Measurements from ENCODE around the gene TADA3. TPM values are rescaled to one million over a fixed set of nuclear protein-coding genes. Genes with fewer than 3 reads are reported as not detected.

Gene TADA3
- total and polyA plus RNA-seq, 2 experiments from 2014 or later = 29.1 to 61.7 TPM

DNA sequence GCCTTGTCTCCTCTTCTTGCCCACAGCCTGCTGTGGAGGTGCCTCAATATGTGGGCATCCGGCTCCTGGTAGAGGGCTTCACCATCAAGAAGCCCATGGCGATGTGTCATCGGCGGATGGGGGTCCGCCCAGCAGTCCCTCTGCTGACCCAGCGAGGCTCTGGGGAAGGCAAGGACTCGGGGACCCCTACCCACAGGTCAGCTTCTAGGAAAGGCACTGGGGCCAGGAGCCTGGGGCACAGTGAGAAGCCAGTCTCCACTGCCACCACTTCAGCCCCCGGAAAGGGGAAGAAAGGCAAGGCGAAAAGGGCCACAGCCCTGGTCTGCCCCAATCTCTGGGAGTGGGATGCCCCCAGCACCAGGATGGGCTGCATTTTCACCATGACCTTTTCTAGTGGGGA, 40.8 kb upstream of the TADA3 start (continued):
- TF ChIP-seq, protein P1, sequence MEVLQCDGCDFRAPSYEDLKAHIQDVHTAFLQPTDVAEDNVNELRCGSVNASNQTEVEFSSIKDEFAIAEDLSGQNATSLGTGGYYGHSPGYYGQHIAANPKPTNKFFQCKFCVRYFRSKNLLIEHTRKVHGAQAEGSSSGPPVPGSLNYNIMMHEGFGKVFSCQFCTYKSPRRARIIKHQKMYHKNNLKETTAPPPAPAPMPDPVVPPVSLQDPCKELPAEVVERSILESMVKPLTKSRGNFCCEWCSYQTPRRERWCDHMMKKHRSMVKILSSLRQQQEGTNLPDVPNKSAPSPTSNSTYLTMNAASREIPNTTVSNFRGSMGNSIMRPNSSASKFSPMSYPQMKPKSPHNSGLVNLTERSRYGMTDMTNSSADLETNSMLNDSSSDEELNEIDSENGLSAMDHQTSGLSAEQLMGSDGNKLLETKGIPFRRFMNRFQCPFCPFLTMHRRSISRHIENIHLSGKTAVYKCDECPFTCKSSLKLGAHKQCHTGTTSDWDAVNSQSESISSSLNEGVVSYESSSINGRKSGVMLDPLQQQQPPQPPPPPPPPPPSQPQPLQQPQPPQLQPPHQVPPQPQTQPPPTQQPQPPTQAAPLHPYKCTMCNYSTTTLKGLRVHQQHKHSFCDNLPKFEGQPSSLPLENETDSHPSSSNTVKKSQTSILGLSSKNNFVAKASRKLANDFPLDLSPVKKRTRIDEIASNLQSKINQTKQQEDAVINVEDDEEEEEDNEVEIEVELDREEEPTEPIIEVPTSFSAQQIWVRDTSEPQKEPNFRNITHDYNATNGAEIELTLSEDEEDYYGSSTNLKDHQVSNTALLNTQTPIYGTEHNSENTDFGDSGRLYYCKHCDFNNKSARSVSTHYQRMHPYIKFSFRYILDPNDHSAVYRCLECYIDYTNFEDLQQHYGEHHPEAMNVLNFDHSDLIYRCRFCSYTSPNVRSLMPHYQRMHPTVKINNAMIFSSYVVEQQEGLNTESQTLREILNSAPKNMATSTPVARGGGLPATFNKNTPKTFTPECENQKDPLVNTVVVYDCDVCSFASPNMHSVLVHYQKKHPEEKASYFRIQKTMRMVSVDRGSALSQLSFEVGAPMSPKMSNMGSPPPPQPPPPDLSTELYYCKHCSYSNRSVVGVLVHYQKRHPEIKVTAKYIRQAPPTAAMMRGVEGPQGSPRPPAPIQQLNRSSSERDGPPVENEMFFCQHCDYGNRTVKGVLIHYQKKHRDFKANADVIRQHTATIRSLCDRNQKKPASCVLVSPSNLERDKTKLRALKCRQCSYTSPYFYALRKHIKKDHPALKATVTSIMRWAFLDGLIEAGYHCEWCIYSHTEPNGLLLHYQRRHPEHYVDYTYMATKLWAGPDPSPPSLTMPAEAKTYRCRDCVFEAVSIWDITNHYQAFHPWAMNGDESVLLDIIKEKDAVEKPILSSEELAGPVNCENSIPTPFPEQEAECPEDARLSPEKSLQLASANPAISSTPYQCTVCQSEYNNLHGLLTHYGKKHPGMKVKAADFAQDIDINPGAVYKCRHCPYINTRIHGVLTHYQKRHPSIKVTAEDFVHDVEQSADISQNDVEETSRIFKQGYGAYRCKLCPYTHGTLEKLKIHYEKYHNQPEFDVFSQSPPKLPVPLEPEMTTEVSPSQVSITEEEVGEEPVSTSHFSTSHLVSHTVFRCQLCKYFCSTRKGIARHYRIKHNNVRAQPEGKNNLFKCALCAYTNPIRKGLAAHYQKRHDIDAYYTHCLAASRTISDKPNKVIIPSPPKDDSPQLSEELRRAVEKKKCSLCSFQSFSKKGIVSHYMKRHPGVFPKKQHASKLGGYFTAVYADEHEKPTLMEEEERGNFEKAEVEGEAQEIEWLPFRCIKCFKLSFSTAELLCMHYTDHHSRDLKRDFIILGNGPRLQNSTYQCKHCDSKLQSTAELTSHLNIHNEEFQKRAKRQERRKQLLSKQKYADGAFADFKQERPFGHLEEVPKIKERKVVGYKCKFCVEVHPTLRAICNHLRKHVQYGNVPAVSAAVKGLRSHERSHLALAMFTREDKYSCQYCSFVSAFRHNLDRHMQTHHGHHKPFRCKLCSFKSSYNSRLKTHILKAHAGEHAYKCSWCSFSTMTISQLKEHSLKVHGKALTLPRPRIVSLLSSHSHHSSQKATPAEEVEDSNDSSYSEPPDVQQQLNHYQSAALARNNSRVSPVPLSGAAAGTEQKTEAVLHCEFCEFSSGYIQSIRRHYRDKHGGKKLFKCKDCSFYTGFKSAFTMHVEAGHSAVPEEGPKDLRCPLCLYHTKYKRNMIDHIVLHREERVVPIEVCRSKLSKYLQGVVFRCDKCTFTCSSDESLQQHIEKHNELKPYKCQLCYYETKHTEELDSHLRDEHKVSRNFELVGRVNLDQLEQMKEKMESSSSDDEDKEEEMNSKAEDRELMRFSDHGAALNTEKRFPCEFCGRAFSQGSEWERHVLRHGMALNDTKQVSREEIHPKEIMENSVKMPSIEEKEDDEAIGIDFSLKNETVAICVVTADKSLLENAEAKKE (CRISPR knock-in tag; IDR thresholded peaks at IDR 0.05) = no peak
- TF ChIP-seq ZNF331 (CRISPR knock-in tag; IDR thresholded peaks at IDR 0.05; ENCODE audit: low read depth) = no peak
- no peak for TF ChIP-seq JUNB (IDR thresholded peaks at IDR 0.05; ENCODE audit: unreplicated experiment)
- TF ChIP-seq STAT1 (IDR thresholded peaks at IDR 0.05; ENCODE audit: unreplicated experiment) = no peak
- no peak for TF ChIP-seq EZH2phosphoT487 (IDR thresholded peaks at IDR 0.05; ENCODE audit: unreplicated experiment)
- TF ChIP-seq EZH2 (IDR thresholded peaks at IDR 0.05; ENCODE audit: low read depth, unreplicated experiment) = no peak
- no peak for TF ChIP-seq CREB1 (CRISPR knock-in tag; IDR thresholded peaks at IDR 0.05; ENCODE audit: low read depth)

DNA sequence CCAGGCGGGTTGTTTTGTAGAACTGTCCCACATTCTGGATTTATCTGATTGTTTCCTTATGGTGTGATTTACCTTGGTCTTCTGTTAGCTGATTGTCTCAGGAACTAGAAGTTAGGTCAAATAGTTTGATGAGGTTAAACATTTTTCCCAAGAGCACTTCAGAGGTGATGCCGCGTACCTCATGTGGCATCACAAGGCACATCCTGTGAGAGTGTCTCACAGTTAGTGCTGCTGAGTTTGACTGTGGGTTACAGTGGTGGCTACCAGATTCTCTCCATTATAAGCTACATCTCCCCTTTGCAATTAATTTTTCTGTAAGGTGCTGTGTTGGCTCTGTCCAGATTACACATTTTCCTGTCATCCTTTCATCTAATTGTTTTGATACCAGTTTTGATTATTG, 39.0 kb upstream of the TADA3 start:
- Histone ChIP-seq H4K20me1 (replicated peaks; ENCODE audit: insufficient read depth) (no peaks in the 10 kb centered on the region; the same call in 1 of the 2 replicates), H3F3A (replicated peaks; ENCODE audit: low read depth) (no peaks in the 10 kb centered on the region), H3K9me2 (ENCODE audit: insufficient read depth) (no peaks in the 10 kb centered on the region), H2AFZ (no peak overlapping the region), H3K79me2 (replicated peaks; ENCODE audit: insufficient read depth) (no peaks in the 10 kb centered on the region), H3K27ac (ENCODE audit: low read depth) (0 out of 2 replicates have a peak overlapping the region, but pooled peaks have one; percentile 26), H3K36me3 (ENCODE audit: insufficient read depth) (no peaks in the 10 kb centered on the region), H3K27me3 (ENCODE audit: insufficient read depth) (no peaks in the 10 kb centered on the region), H3K4me2 (no peak overlapping the region), H3K4me1 (ENCODE audit: insufficient read depth) (no peaks in the 10 kb centered on the region), H3K4me3 (no peak overlapping the region)
- ATAC-seq (no peak), DNase-seq (ENCODE audit: low spot score) (no peak)
- H3K27ac Mint-ChIP-seq = no peak overlapping the region
- H3K9me3 Mint-ChIP-seq = no peaks in the 10 kb centered on the region
- H3K4me1 Mint-ChIP-seq = no peaks in the 10 kb centered on the region
- H3K36me3 Mint-ChIP-seq (ENCODE audit: low read depth) = peaks cover 3% of the 10 kb centered on the region; the same call in 2 of the 3 replicates
- no peak overlapping the region for H3K4me3 Mint-ChIP-seq
- peaks cover 6% of the 10 kb centered on the region for H3K27me3 Mint-ChIP-seq (ENCODE audit: insufficient read depth, low read depth, poor library complexity)
- no peak for TF ChIP-seq ZNF331 (CRISPR knock-in tag; IDR thresholded peaks at IDR 0.05; ENCODE audit: low read depth)
- no peak for TF ChIP-seq EZH2phosphoT487 (IDR thresholded peaks at IDR 0.05; ENCODE audit: unreplicated experiment)
- TF ChIP-seq, protein P2, sequence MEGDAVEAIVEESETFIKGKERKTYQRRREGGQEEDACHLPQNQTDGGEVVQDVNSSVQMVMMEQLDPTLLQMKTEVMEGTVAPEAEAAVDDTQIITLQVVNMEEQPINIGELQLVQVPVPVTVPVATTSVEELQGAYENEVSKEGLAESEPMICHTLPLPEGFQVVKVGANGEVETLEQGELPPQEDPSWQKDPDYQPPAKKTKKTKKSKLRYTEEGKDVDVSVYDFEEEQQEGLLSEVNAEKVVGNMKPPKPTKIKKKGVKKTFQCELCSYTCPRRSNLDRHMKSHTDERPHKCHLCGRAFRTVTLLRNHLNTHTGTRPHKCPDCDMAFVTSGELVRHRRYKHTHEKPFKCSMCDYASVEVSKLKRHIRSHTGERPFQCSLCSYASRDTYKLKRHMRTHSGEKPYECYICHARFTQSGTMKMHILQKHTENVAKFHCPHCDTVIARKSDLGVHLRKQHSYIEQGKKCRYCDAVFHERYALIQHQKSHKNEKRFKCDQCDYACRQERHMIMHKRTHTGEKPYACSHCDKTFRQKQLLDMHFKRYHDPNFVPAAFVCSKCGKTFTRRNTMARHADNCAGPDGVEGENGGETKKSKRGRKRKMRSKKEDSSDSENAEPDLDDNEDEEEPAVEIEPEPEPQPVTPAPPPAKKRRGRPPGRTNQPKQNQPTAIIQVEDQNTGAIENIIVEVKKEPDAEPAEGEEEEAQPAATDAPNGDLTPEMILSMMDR (conservative IDR thresholded peaks at IDR 0.05; ENCODE audit: low read depth in 2 of 2) = no peak
- no peak for TF ChIP-seq STAT1 (IDR thresholded peaks at IDR 0.05; ENCODE audit: unreplicated experiment)
- TF ChIP-seq ZNF114 (CRISPR knock-in tag; IDR thresholded peaks at IDR 0.05) = no peak
- no peak for TF ChIP-seq NANOG (IDR thresholded peaks at IDR 0.05; ENCODE audit: borderline replicate concordance)

Data from GM23338 (cell line).